ENCODE results near the gene FAR2.

DNA sequence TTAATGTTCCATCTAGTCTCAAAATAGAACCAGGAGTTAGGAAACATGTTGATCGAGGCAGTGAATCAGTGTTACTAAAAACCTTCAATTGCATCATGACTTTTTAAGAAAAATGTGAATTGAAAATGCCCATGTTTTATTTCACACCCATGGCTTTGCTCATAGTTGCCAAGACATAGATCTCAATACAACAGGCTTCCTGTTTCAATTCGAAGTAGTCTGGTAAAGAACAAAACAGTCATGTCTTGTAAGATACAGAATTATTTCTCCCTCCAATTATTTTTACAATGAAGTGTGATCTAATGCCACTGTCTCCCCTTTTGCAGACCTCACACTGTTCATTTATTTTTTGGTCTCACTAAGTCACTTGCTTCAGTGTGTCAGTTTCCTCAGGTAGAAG, 44.6 kb upstream of the FAR2 start:
- TF ChIP-seq POLR2AphosphoS5 (IDR thresholded peaks at IDR 0.05; ENCODE audit: low read depth), result no peak
- TF ChIP-seq, protein P1, sequence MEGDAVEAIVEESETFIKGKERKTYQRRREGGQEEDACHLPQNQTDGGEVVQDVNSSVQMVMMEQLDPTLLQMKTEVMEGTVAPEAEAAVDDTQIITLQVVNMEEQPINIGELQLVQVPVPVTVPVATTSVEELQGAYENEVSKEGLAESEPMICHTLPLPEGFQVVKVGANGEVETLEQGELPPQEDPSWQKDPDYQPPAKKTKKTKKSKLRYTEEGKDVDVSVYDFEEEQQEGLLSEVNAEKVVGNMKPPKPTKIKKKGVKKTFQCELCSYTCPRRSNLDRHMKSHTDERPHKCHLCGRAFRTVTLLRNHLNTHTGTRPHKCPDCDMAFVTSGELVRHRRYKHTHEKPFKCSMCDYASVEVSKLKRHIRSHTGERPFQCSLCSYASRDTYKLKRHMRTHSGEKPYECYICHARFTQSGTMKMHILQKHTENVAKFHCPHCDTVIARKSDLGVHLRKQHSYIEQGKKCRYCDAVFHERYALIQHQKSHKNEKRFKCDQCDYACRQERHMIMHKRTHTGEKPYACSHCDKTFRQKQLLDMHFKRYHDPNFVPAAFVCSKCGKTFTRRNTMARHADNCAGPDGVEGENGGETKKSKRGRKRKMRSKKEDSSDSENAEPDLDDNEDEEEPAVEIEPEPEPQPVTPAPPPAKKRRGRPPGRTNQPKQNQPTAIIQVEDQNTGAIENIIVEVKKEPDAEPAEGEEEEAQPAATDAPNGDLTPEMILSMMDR (IDR thresholded peaks at IDR 0.05; ENCODE audit: insufficient read depth, low read length), result no peak
- TF ChIP-seq, protein P2, sequence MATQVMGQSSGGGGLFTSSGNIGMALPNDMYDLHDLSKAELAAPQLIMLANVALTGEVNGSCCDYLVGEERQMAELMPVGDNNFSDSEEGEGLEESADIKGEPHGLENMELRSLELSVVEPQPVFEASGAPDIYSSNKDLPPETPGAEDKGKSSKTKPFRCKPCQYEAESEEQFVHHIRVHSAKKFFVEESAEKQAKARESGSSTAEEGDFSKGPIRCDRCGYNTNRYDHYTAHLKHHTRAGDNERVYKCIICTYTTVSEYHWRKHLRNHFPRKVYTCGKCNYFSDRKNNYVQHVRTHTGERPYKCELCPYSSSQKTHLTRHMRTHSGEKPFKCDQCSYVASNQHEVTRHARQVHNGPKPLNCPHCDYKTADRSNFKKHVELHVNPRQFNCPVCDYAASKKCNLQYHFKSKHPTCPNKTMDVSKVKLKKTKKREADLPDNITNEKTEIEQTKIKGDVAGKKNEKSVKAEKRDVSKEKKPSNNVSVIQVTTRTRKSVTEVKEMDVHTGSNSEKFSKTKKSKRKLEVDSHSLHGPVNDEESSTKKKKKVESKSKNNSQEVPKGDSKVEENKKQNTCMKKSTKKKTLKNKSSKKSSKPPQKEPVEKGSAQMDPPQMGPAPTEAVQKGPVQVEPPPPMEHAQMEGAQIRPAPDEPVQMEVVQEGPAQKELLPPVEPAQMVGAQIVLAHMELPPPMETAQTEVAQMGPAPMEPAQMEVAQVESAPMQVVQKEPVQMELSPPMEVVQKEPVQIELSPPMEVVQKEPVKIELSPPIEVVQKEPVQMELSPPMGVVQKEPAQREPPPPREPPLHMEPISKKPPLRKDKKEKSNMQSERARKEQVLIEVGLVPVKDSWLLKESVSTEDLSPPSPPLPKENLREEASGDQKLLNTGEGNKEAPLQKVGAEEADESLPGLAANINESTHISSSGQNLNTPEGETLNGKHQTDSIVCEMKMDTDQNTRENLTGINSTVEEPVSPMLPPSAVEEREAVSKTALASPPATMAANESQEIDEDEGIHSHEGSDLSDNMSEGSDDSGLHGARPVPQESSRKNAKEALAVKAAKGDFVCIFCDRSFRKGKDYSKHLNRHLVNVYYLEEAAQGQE (IDR thresholded peaks at IDR 0.05; ENCODE audit: insufficient replicate concordance, low read depth), result no peak

Data from HL-60 (cell line).